PFSK-1 (cell line): ENCODE data around the gene AQP7.

Experiments used
- FOXP2 ChIP-seq: optimal IDR thresholded peaks from 2 replicates; pipeline ENCODE3; 2011; ENCODE audit warnings: borderline replicate concordance, control low read depth, inconsistent platforms; ENCODE audit not compliant: insufficient read depth; ENCODE audit errors: extremely low read length, extremely low read depth
- POLR2AphosphoS5 ChIP-seq: IDR thresholded peaks from 2 replicates; pipeline ENCODE4 v1.6.1; 2012; ENCODE audit warnings: low read depth, mild to moderate bottlenecking, control low read depth, low read length, moderate library complexity
- REST ChIP-seq, 2 experiments: IDR thresholded peaks; 2 replicates each; pipeline versions ENCODE4 v1.6.1 to v1.8.0; 2011 to 2012; ENCODE audit warnings: low read depth in 2 of 2, low read length in 2 of 2, control low read depth in 1 of 2, inconsistent platforms in 1 of 2, mild to moderate bottlenecking in 1 of 2, moderate library complexity in 1 of 2; ENCODE audit not compliant: insufficient read depth in 1 of 2
- SIN3A ChIP-seq: IDR thresholded peaks from 2 replicates; pipeline ENCODE4 v1.6.1; 2012; ENCODE audit warnings: mild to moderate bottlenecking, low read length, moderate library complexity, borderline replicate concordance; ENCODE audit not compliant: insufficient read depth
- TAF1 ChIP-seq: IDR thresholded peaks from 2 replicates; pipeline ENCODE4 v1.6.1; 2012; ENCODE audit warnings: low read length, control low read depth, borderline replicate concordance; ENCODE audit not compliant: insufficient read depth

The AQP7 gene

GRCh38 chr9:33348998-33349397 is 53.4 kb downstream of the AQP7 start:
- TF ChIP-seq TAF1 (no peak), FOXP2 (no peak), REST (IDR thresholded peaks at IDR 0.05; ENCODE audit: insufficient read depth in 1 of 2, low read depth in 2 of 2, low read length in 2 of 2) (no peak), POLR2AphosphoS5 (no peak), SIN3A (no peak)

- TF ChIP-seq TAF1 (no peak), SIN3A (no peak), POLR2AphosphoS5 (no peak), FOXP2 (no peak), REST (IDR thresholded peaks at IDR 0.05; ENCODE audit: insufficient read depth in 1 of 2, low read depth in 2 of 2, low read length in 2 of 2) (no peak)
Measured at GRCh38 chr9:33346564-33346963, 55.8 kb downstream of the AQP7 start.

GRCh38 chr9:33344145-33344544 is 58.2 kb downstream of the AQP7 start:
- TF ChIP-seq FOXP2, result no peak

GRCh38 chr9:33341182-33341581 is 61.2 kb downstream of the AQP7 start:
- TF ChIP-seq REST (IDR thresholded peaks at IDR 0.05; ENCODE audit: insufficient read depth in 1 of 2, low read depth in 2 of 2, low read length in 2 of 2) (no peak), SIN3A (no peak), POLR2AphosphoS5 (no peak), FOXP2 (no peak), TAF1 (no peak)

GRCh38 chr9:33340186-33340585 is 62.2 kb downstream of the AQP7 start:
- TF ChIP-seq REST (IDR thresholded peaks at IDR 0.05; ENCODE audit: insufficient read depth in 1 of 2, low read depth in 2 of 2, low read length in 2 of 2) (no peak), SIN3A (no peak), TAF1 (no peak), POLR2AphosphoS5 (no peak), FOXP2 (no peak)
